Mucosa of descending colon (tissue), 3 donors: Measurements from ENCODE around the gene CSTF3. TPM values are rescaled to one million over a fixed set of nuclear protein-coding genes. Genes with fewer than 3 reads are reported as not detected.

Experiments used
- ATAC-seq: fragments of 200-7000 bp; cut with Tn5 transposase; one replicate; pipeline ENCODE4 v1.9.1; 2020; ENCODE audit warnings: mild to moderate bottlenecking, moderate library complexity
- DNase-seq, 3 donors: peaks; one replicate each; pipeline ENCODE4 v3.0.0-alpha.2; 2020
- H3K36me3 ChIP-seq: fragments of 200-600 bp; one replicate; pipeline ENCODE4 v1.8.0; 2021; ENCODE audit warnings: low read depth, mild to moderate bottlenecking
- H3K4me1 ChIP-seq: fragments of 200-600 bp; one replicate; pipeline ENCODE4 v1.8.0; 2021; ENCODE audit warnings: low read depth, mild to moderate bottlenecking
- H3K4me3 ChIP-seq: fragments of 200-600 bp; one replicate; pipeline ENCODE4 v1.8.0; 2021; ENCODE audit warnings: mild to moderate bottlenecking
- H3K9me3 ChIP-seq: fragments of 200-600 bp; one replicate; pipeline ENCODE4 v1.8.0; 2021; ENCODE audit warnings: mild to moderate bottlenecking
- intact Hi-C, 2 donors: fragments of 100-400 bp; cut with DNase I in 1 of 2; cut with micrococcal nuclease in 1 of 2; formaldehyde crosslinking; loops; one replicate each; pipeline versions ENCODE4 v1.11.0 to v1.11.1; 2022; cut with DNase I, micrococcal nuclease
- total RNA-seq, 3 donors: library from RNA; stranded (reverse); fragmentation: NEBNext Ultra II Directional in 2 of 3; extraction: Animal tissue kit (Norgen Biotek cat#: 25700) in 2 of 3; gene quantifications; one replicate each; pipeline versions ENCODE4 v1.2.1 to v1.2.4, GENCODE V29; 2021 to 2023
- TF ChIP-seq, protein P1 (sequence below): fragments of 200-600 bp; IDR thresholded peaks from one replicate; pipeline ENCODE4 v1.8.0; 2022; ENCODE audit warnings: antibody characterized with exemption, mild to moderate bottlenecking
- donor health status: DM: no; HTN: no; CAD: no; lungs with moderate emphysema.
- donor health status: DM: no; HTN: no; CAD: no.
- donor health status: DM: no; HTN: yes; CAD: no.

The CSTF3 gene
- total RNA-seq, 3 donors from 2014 or later, result 19.2 to 21.9 (median 20.2) TPM

DNA sequence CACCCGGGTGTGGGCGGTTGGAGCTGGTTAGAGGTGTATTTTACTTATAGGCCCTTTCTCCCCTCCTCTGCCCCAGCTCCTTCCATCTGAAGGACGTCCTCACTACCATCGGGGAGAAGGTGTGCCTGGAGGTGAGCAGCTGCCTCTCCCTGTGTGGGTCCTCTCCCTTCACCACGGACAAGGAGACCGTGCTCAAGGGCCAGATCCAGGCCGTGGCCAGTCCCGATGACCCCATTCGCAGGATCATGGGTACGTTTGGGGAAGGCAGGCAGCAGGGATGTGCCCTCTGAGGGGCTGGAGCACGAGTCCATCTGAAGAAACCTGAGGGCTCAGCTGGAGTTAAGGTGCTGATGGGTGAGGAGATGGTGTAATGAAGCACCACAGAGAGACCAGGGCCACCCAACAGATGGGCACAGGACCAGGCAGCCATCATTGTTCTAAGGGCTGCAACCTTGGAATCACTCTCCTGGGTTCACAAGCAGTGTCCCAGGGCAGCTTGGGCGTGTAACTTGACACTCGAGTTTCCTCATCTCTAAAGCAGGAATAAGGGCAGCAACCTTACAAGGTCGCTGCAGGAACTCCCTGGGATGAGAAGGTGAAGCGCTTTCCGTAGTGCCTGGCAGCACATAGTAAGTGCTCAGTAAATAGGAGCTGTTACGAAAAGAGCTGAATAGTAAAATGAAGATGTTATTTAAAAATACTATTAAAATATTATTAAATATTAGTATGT lies 92.5 kb downstream of the CSTF3 start:
- intact Hi-C loops, result loop anchor here (5.0 kb wide), 1 partner anchor 106 kb away; no protein-coding TSS in a partner anchor
- no peaks in the 10 kb centered on the region for H3K4me1 ChIP-seq

GRCh38 chr11:33067294-33067693 lies 94.0 kb downstream of the CSTF3 start:
- ATAC-seq (peak; percentile 15), DNase-seq (no peak)
- no peak overlapping the region for H3K4me3 ChIP-seq
- TF ChIP-seq, protein P1, sequence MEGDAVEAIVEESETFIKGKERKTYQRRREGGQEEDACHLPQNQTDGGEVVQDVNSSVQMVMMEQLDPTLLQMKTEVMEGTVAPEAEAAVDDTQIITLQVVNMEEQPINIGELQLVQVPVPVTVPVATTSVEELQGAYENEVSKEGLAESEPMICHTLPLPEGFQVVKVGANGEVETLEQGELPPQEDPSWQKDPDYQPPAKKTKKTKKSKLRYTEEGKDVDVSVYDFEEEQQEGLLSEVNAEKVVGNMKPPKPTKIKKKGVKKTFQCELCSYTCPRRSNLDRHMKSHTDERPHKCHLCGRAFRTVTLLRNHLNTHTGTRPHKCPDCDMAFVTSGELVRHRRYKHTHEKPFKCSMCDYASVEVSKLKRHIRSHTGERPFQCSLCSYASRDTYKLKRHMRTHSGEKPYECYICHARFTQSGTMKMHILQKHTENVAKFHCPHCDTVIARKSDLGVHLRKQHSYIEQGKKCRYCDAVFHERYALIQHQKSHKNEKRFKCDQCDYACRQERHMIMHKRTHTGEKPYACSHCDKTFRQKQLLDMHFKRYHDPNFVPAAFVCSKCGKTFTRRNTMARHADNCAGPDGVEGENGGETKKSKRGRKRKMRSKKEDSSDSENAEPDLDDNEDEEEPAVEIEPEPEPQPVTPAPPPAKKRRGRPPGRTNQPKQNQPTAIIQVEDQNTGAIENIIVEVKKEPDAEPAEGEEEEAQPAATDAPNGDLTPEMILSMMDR, result no peak
- intact Hi-C loops, result loop anchor here (5.0 kb wide), 1 partner anchor 105 kb away; no protein-coding TSS in a partner anchor
- H3K9me3 ChIP-seq, result no peaks in the 10 kb centered on the region
- no peaks in the 10 kb centered on the region for H3K36me3 ChIP-seq
- no peaks in the 10 kb centered on the region for H3K4me1 ChIP-seq

More for the DNA sequence above, 92.5 kb downstream of the CSTF3 start:
- TF ChIP-seq, protein P1, result no peak
- DNase-seq (no peak), ATAC-seq (no peak)
- Histone ChIP-seq H3K36me3 (peaks cover 8% of the 10 kb centered on the region), H3K9me3 (no peaks in the 10 kb centered on the region), H3K4me3 (no peak overlapping the region)

DNA sequence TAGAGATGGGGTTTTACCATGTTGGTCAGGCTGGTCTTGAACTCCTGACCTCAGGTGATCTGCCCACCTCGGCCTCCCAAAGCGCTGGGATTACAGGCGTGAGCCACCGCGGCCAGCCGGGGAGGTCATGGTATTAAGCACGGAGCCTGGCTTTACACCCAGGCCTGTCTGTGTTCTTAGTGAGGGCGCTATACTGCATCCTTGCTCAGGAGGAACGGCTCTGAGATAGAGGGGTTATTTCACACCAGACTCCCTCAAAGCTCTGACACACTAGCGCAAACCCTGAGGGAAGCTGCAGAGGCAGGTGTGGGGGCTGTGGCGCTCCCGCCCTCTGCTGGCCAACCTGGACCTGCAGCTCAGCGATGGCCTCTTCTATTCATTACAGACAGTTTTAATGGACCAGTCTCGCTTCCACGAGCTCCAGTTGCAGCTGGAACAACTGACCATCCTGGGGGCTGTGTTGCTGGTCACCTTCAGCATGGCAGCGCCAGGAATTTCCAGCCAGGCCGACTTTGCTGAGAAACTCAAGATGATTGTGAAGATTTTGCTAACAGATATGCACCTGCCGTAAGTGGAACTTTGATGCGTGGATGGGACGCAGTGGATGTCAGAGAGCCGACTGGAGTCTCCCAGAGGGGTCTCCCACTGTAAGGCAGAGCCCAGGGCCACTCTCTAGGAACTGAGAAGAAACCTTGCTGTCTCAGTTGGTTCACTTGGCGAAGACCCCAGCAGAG lies 95.7 kb downstream of the CSTF3 start:
- Histone ChIP-seq H3K4me1 (peaks cover 4% of the 10 kb centered on the region), H3K9me3 (no peaks in the 10 kb centered on the region), H3K4me3 (no peak overlapping the region), H3K36me3 (no peaks in the 10 kb centered on the region)
- TF ChIP-seq, protein P1, result peak; percentile 79
- DNase-seq (peak; percentile 69 to 85 (median 83)), ATAC-seq (peak; percentile 70)
- intact Hi-C loops, result loop anchor here (5.0 kb wide), 1 partner anchor 103 kb away; no protein-coding TSS in a partner anchor

DNA sequence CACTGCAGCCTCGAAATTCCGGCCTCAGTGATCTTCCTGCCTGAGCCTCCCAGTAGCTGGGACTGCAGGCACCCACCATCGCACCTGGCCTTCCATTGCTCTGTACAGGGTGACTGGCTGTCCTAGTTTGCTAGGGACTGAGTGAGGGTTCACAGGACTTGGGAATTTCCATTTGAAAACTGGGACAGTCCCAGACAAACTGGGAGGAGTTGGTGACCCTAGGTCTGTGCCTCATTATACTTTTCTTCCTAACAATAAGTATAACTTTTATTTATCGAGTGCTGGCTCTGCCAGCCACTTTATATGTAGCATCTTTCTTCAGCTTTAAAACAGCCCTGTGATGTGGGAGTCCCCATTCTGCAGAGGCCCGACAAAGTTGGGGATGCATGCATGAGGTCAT lies 96.4 kb downstream of the CSTF3 start:
- intact Hi-C loops, result loop anchor here (5.0 kb wide), 1 partner anchor 103 kb away; no protein-coding TSS in a partner anchor
- H3K9me3 ChIP-seq, result no peaks in the 10 kb centered on the region
- DNase-seq (no peak), ATAC-seq (no peak)
- H3K36me3 ChIP-seq, result no peaks in the 10 kb centered on the region
- H3K4me1 ChIP-seq, result peaks cover 9% of the 10 kb centered on the region
- TF ChIP-seq, protein P1, result no peak
- no peak overlapping the region for H3K4me3 ChIP-seq

DNA sequence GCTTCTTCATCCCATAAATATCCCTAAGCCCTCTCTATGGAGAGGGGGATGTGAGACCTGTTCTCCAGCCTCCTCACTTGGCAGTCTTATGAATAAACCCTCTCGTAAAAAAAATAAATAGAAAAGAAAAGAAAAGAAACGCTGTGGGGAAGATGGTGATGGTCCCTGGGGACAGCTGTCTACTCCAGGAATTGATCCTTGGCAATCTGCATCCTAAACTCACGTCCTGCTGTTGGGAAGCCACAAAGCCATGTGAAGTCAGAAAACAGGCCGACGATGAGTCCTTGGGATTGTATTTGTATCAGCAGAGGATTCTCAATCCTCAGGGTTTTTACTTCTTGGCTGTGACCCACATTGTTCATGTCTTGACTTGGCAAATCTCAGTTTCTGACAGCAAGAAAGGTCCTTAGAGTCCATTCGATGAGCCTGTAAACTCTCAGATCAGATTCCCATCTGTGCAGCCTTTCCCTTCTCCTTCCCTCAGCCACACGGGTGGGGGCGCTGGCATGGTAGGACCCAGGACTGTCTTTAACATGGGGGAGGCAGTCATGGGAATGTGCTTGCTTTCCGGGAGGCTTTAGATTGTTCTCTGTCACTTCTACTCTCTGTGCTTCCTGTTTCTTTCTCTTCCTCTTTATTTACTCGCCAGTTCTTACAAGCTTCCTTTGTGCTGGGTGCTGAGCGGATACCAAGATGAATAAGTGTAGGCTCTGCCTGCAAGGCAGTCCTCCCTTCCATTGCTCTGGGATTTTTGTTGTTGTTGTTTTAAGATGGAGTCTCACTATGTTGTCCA lies 97.1 kb downstream of the CSTF3 start:
- ATAC-seq, result no peak
- H3K4me3 ChIP-seq, result no peak overlapping the region
- H3K9me3 ChIP-seq, result no peaks in the 10 kb centered on the region
- TF ChIP-seq, protein P1, result no peak
- H3K4me1 ChIP-seq, result peaks cover 9% of the 10 kb centered on the region
- intact Hi-C loops, result no loop called here
- DNase-seq, result no peak
- no peaks in the 10 kb centered on the region for H3K36me3 ChIP-seq
